Activated CD4-positive, alpha-beta T cell treated with anti-CD3 and anti-CD28 coated beads, Interleukin-2, amount 50 U/mL, for 24 hours (primary cell): ENCODE results near the gene GAGE12F.
"Not testable (repeated sequence)": the region's sequence is repeated elsewhere in the genome, so short reads cannot be mapped to it uniquely, and the experiment has no call there.

Experiments
- DNase-seq, 2 donors: peaks; one replicate each; pipeline ENCODE4 v3.0.0-alpha.2; 2020; ENCODE audit warnings: low read depth in 1 of 2, low spot score in 1 of 2

Gene GAGE12F, protein sequence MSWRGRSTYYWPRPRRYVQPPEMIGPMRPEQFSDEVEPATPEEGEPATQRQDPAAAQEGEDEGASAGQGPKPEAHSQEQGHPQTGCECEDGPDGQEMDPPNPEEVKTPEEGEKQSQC

DNA sequence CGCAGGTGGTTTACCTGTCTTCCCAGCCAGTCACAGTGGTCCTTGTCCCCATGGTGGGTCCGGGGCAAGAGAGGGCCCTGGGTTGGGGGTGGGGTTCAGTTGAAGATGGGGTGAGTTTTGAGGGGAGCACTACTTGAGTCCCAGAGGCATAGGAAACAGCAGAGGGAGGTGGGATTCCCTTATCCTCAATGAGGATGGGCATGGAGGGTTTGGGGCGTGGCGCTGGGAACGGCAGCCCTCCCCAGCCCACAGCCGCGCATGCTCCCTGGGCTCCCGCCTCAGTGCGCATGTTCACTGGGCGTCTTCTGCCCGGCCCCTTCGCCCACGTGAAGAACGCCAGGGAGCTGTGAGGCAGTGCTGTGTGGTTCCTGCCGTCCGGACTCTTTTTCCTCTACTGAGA lies at the start of gene GAGE12F:
Gene GAGE12F (plus strand): TSS at position 301 of the 400 bp plus-strand sequence. CDS start 1,155 bp downstream, outside the sequence.
- DNase-seq, result not testable (repeated sequence)

DNA sequence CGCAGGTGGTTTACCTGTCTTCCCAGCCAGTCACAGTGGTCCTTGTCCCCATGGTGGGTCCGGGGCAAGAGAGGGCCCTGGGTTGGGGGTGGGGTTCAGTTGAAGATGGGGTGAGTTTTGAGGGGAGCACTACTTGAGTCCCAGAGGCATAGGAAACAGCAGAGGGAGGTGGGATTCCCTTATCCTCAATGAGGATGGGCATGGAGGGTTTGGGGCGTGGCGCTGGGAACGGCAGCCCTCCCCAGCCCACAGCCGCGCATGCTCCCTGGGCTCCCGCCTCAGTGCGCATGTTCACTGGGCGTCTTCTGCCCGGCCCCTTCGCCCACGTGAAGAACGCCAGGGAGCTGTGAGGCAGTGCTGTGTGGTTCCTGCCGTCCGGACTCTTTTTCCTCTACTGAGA lies 28.8 kb upstream of the GAGE12F start, which contains the start of gene GAGE12C:
Gene GAGE12C (plus strand): TSS at position 301 of the 400 bp plus-strand sequence. CDS start 1,155 bp downstream, outside the sequence.
- not testable (repeated sequence) for DNase-seq

DNA sequence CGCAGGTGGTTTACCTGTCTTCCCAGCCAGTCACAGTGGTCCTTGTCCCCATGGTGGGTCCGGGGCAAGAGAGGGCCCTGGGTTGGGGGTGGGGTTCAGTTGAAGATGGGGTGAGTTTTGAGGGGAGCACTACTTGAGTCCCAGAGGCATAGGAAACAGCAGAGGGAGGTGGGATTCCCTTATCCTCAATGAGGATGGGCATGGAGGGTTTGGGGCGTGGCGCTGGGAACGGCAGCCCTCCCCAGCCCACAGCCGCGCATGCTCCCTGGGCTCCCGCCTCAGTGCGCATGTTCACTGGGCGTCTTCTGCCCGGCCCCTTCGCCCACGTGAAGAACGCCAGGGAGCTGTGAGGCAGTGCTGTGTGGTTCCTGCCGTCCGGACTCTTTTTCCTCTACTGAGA lies 19.2 kb upstream of the GAGE12F start, which contains the start of gene GAGE12D:
Gene GAGE12D (plus strand): TSS at position 301 of the 400 bp plus-strand sequence. CDS start 1,155 bp downstream, outside the sequence.
- DNase-seq, result not testable (repeated sequence)

DNA sequence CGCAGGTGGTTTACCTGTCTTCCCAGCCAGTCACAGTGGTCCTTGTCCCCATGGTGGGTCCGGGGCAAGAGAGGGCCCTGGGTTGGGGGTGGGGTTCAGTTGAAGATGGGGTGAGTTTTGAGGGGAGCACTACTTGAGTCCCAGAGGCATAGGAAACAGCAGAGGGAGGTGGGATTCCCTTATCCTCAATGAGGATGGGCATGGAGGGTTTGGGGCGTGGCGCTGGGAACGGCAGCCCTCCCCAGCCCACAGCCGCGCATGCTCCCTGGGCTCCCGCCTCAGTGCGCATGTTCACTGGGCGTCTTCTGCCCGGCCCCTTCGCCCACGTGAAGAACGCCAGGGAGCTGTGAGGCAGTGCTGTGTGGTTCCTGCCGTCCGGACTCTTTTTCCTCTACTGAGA lies 9.7 kb upstream of the GAGE12F start, which contains the start of gene GAGE12E:
Gene GAGE12E (plus strand): TSS at position 301 of the 400 bp plus-strand sequence. CDS start 1,155 bp downstream, outside the sequence.
- not testable (repeated sequence) for DNase-seq

DNA sequence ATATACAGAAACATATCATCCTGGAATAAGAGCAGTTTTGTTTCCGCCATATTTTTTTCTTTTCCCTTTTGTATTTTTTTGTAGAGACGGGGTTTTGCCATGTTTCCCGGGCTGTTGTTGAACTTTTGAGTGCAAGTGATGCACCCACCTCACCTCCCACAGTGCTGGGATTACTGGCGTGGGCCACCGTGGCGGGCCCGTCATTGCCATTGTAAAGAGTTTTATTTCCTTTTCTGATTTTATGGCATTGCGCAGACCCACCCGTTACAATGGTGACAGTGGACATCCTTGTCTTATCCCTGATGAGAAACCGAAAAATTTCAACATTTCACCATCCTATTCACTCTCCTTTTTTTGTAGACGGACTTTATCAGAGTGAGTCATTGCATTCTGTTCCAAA lies 8.1 kb downstream of the GAGE12F start:
- not testable (repeated sequence) for DNase-seq

DNA sequence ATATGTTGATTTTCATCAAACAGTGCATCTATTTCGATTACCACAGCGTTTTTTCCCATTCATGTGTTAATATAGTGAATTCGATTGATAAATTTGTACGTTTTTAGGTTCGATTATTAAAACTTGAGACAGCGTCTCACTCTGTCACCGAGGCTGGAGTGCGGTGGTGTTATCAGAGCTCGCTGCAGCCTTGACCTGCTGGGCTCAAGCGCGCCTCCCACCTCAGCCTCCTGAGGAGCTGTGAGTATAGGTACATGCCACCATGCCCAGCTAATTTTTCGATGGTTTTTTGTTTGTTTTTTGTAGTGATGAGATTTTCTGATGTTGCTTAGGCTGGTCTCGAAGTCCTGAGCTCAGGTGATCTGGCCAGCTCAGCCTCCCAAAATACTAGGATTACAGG lies 8.5 kb downstream of the GAGE12F start:
- not testable (repeated sequence) for DNase-seq

DNA sequence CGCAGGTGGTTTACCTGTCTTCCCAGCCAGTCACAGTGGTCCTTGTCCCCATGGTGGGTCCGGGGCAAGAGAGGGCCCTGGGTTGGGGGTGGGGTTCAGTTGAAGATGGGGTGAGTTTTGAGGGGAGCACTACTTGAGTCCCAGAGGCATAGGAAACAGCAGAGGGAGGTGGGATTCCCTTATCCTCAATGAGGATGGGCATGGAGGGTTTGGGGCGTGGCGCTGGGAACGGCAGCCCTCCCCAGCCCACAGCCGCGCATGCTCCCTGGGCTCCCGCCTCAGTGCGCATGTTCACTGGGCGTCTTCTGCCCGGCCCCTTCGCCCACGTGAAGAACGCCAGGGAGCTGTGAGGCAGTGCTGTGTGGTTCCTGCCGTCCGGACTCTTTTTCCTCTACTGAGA lies 9.5 kb downstream of the GAGE12F start, which contains the start of gene GAGE12G:
Gene GAGE12G (plus strand): TSS at position 301 of the 400 bp plus-strand sequence. CDS start 1,155 bp downstream, outside the sequence.
- not testable (repeated sequence) for DNase-seq

DNA sequence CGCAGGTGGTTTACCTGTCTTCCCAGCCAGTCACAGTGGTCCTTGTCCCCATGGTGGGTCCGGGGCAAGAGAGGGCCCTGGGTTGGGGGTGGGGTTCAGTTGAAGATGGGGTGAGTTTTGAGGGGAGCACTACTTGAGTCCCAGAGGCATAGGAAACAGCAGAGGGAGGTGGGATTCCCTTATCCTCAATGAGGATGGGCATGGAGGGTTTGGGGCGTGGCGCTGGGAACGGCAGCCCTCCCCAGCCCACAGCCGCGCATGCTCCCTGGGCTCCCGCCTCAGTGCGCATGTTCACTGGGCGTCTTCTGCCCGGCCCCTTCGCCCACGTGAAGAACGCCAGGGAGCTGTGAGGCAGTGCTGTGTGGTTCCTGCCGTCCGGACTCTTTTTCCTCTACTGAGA lies 19.0 kb downstream of the GAGE12F start, which contains the start of gene GAGE12H:
Gene GAGE12H (plus strand): TSS at position 301 of the 400 bp plus-strand sequence. CDS start 1,155 bp downstream, outside the sequence.
- DNase-seq, result not testable (repeated sequence)

DNA sequence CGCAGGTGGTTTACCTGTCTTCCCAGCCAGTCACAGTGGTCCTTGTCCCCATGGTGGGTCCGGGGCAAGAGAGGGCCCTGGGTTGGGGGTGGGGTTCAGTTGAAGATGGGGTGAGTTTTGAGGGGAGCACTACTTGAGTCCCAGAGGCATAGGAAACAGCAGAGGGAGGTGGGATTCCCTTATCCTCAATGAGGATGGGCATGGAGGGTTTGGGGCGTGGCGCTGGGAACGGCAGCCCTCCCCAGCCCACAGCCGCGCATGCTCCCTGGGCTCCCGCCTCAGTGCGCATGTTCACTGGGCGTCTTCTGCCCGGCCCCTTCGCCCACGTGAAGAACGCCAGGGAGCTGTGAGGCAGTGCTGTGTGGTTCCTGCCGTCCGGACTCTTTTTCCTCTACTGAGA lies 28.6 kb downstream of the GAGE12F start, which contains the start of gene GAGE2A:
Gene GAGE2A (plus strand): TSS at position 301 of the 400 bp plus-strand sequence. CDS start 1,155 bp downstream, outside the sequence.
- DNase-seq, result not testable (repeated sequence)

DNA sequence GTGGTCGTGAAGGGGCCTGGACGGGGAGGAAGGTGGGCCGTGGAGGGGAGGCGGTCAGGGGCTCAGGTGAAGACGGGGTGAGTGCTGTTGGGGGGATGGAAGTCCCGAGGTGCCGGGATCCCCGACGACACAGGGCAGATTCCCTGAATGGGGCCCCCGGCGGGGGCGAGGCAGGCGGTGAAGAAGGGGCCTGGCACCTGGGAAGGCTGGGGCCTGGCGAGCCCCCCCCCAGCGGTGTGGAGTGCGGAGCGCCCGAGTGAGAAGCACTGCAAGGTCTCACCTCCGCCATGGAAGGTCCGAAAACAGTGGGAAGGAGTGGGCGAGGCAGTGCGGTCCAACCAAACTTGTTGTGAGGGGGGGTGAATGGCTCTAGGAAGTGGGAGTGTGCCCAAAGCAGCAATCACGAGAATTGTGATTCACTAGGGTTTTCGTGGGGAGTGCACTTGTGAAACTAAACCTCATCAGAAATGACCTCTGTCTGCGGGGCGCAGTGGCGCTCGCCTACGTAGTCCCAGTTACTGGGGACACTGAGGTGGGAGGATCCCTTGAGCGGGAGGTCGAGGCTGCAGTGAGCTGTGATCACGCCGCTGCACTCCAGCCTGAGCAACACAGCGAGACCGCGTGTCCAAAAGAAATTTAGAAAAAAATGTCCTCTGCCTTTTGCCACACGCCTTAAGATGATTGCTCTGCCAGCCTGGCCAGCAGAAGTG lies 29.3 kb downstream of the GAGE12F start:
- DNase-seq, result not testable (repeated sequence)

DNA sequence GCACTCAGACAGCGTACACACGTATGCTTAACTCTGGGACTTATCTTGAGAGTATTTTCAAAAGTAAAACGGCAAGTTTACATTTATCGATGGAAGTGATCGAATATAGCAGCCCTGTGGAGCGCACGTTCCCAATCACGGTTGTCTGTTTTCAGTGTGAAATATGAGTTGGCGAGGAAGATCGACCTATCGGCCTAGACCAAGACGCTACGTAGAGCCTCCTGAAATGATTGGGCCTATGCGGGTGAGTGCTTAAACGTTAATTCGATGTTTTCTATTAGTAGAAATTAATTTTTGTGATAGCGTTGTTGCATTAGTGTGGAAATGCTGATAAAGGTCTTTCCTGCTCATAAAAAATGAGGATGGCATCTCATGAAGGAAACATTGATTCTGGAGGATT lies 29.8 kb downstream of the GAGE12F start:
- not testable (repeated sequence) for DNase-seq

DNA sequence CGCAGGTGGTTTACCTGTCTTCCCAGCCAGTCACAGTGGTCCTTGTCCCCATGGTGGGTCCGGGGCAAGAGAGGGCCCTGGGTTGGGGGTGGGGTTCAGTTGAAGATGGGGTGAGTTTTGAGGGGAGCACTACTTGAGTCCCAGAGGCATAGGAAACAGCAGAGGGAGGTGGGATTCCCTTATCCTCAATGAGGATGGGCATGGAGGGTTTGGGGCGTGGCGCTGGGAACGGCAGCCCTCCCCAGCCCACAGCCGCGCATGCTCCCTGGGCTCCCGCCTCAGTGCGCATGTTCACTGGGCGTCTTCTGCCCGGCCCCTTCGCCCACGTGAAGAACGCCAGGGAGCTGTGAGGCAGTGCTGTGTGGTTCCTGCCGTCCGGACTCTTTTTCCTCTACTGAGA lies 38.1 kb downstream of the GAGE12F start, which contains the start of gene GAGE1:
Gene GAGE1 (plus strand): TSS at position 301 of the 400 bp plus-strand sequence. CDS start 1,155 bp downstream, outside the sequence.
- DNase-seq, result not testable (repeated sequence)

DNA sequence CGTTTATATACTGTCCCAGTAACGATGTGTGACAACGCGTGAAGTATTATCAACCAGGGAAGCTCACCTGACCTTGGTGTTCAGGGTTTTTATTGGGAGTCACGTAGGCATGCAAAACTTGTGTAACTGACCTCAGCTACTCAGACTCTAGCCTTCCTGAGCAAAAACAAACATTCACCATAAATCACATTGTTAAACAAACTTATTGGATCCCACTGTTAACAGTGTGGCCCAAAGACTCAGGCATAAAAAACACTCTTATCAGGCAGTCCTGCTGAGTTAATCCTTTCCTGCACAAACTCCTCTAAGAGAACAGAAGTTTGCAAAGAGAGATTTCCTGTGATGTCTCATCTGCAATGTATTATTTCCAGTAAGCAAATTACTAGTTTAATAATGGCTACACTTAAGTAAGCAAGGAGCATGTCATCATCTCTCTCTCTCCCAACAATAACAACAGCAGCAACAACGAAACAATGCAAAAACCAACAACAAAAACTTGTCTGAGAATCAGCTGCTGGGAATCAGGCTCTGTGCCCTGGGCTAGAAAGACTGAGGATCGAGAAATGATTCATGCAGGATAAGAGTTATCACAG lies 50.2 kb downstream of the GAGE12F start:
- DNase-seq, result no peak
